SK-N-SH (cell line): Measurements from ENCODE around the gene RAB11FIP5. TPM values are rescaled to one million over a fixed set of nuclear protein-coding genes. Genes with fewer than 3 reads are reported as not detected.

ENCODE experiments used
- CTCF ChIA-PET: fragments of 300-600, 350-600 bp; formaldehyde crosslinking; extraction: SDS; loops from one replicate; lab custom pipeline; 2021; lab: Yijun Ruan, JAX
- POLR2A ChIA-PET: fragments of 350-600 bp; sonication (Branson Sonifier 250); formaldehyde crosslinking; extraction: SDS; loops from one replicate; lab custom pipeline; 2020; ENCODE audit warnings: antibody characterized with exemption, inconsistent platforms; lab: Yijun Ruan, JAX
- DNase-seq: peaks from one replicate; pipeline ENCODE4 v3.0.0; 2012
- H2AFZ ChIP-seq: fragments of 200-600 bp; sonication (generic); 2 replicates; pipeline ENCODE4 v1.8.1; 2016; ENCODE audit warnings: antibody characterized with exemption, mild to moderate bottlenecking, low read depth
- H3F3A ChIP-seq: fragments of 200-600 bp; sonication (generic); replicated peaks from 2 replicates; pipeline ENCODE3; 2016; ENCODE audit warnings: antibody characterized with exemption, mild to moderate bottlenecking; ENCODE audit not compliant: insufficient read depth
- H3K27ac ChIP-seq, 2 experiments: fragments of 200-500 bp in 1 of 2; fragments of 200-600 bp in 1 of 2; sonication (Bioruptor generic) in 1 of 2; sonication (generic), shearing (Covaris generic) in 1 of 2; 2 replicates each; pipeline versions ENCODE4 v1.5.1 to v1.6.1; 2014 to 2016; ENCODE audit warnings: low read depth in 2 of 2, inconsistent platforms in 1 of 2, low read length in 1 of 2, mild to moderate bottlenecking in 1 of 2, mixed read lengths in 1 of 2
- H3K27me3 ChIP-seq: fragments of 200-600 bp; sonication (generic), shearing (Covaris generic); 2 replicates; pipeline ENCODE4 v1.6.1; 2016; ENCODE audit warnings: mixed run types; ENCODE audit not compliant: insufficient read depth
- H3K36me3 ChIP-seq, 2 experiments: fragments of 200-500 bp in 1 of 2; fragments of 200-600 bp in 1 of 2; sonication (Bioruptor generic) in 1 of 2; sonication (generic) in 1 of 2; replicated peaks in 1 of 2; 2 replicates each; pipeline versions ENCODE3 to v1.5.1; 2014 to 2016; ENCODE audit warnings: low read length in 1 of 2, mild to moderate bottlenecking in 1 of 2; ENCODE audit not compliant: insufficient read depth in 2 of 2, control insufficient read depth in 1 of 2
- H3K4me1 ChIP-seq, 2 experiments: fragments of 200-500 bp in 1 of 2; fragments of 200-600 bp in 1 of 2; sonication (Bioruptor generic) in 1 of 2; sonication (generic), shearing (Covaris generic) in 1 of 2; 2 replicates each; pipeline versions ENCODE4 v1.5.1 to v1.6.1; 2014 to 2016; ENCODE audit warnings: low read depth in 1 of 2, low read length in 1 of 2, mixed run types in 1 of 2; ENCODE audit not compliant: insufficient read depth in 2 of 2, control insufficient read depth in 1 of 2
- H3K4me2 ChIP-seq: fragments of 200-600 bp; sonication (generic), shearing (Covaris generic); 2 replicates; pipeline ENCODE4 v1.6.1; 2017; ENCODE audit warnings: mixed run types
- H3K4me3 ChIP-seq, 2 experiments: fragments of 200-500 bp in 1 of 2; fragments of 200-600 bp in 1 of 2; sonication (Bioruptor generic) in 1 of 2; sonication (generic), shearing (Covaris generic) in 1 of 2; 2 replicates each; pipeline versions ENCODE4 v1.5.1 to v1.8.1; 2014 to 2016; ENCODE audit warnings: low read depth in 2 of 2, inconsistent platforms in 1 of 2, low read length in 1 of 2, mild to moderate bottlenecking in 1 of 2, mixed read lengths in 1 of 2, moderate library complexity in 1 of 2
- H3K79me2 ChIP-seq: fragments of 200-600 bp; sonication (generic); 2 replicates; pipeline ENCODE4 v1.8.1; 2017; ENCODE audit warnings: mild to moderate bottlenecking; ENCODE audit not compliant: insufficient read depth
- H3K9ac ChIP-seq: fragments of 200-600 bp; sonication (generic); 2 replicates; pipeline ENCODE4 v1.6.1; 2017; ENCODE audit warnings: mixed run types
- H3K9me2 ChIP-seq: fragments of 200-600 bp; sonication (generic); 2 replicates; pipeline ENCODE4 v1.6.1; 2017; ENCODE audit warnings: mixed run types
- H3K9me3 ChIP-seq: fragments of 200-600 bp; sonication (generic); 2 replicates; pipeline ENCODE4 v1.6.1; 2017; ENCODE audit warnings: mixed run types, mild to moderate bottlenecking, moderate library complexity
- H4K20me1 ChIP-seq: fragments of 200-600 bp; sonication (generic); 2 replicates; pipeline ENCODE4 v1.6.1; 2017; ENCODE audit warnings: mild to moderate bottlenecking, mixed run types; ENCODE audit not compliant: insufficient read depth
- ELF1 ChIP-seq: IDR thresholded peaks from 2 replicates; pipeline ENCODE4 v1.4.0; 2012
- FOXM1 ChIP-seq: IDR thresholded peaks from 2 replicates; pipeline ENCODE4 v1.4.0; 2012; ENCODE audit warnings: low read depth, mild to moderate bottlenecking
- JUND ChIP-seq: IDR thresholded peaks from 2 replicates; pipeline ENCODE4 v1.4.0; 2012
- TAF1 ChIP-seq: IDR thresholded peaks from 2 replicates; pipeline ENCODE4 v1.6.1; 2012; ENCODE audit warnings: low read depth, mild to moderate bottlenecking, low read length, moderate library complexity, borderline replicate concordance
- YY1 ChIP-seq: IDR thresholded peaks from 2 replicates; pipeline ENCODE4 v1.4.0; 2012; ENCODE audit warnings: low read depth, mild to moderate bottlenecking
- WGBS: methylation state at CpG from one replicate; pipeline ENCODE4 v1.1.6; 2017; ENCODE audit warnings: low lambda C conversion rate; 5-methylcytosine and 5-hydroxymethylcytosine counted together
- polyA plus RNA-seq, 3 experiments: library from polyadenylated mRNA; depleted of rRNA; stranded (reverse); fragments of >200 nt; gene quantifications; 2 replicates each; pipeline ENCODE4 v1.2.3, GENCODE V29; 2012
- TF ChIP-seq, protein P1 (sequence below): fragments of 200-600 bp; sonication (generic); IDR thresholded peaks from 2 replicates; pipeline ENCODE4 v1.6.1; 2017; ENCODE audit warnings: antibody characterized with exemption, mild to moderate bottlenecking, moderate library complexity
- TF ChIP-seq, protein P2 (sequence below): IDR thresholded peaks from 2 replicates; pipeline ENCODE4 v1.6.1; 2012; ENCODE audit warnings: mild to moderate bottlenecking, low read depth, low read length, moderate library complexity

RAB11FIP5 gene
- polyA plus RNA-seq, 1 of the 3 experiments (the other 2 are of a cell fraction) = 17.1 TPM

DNA sequence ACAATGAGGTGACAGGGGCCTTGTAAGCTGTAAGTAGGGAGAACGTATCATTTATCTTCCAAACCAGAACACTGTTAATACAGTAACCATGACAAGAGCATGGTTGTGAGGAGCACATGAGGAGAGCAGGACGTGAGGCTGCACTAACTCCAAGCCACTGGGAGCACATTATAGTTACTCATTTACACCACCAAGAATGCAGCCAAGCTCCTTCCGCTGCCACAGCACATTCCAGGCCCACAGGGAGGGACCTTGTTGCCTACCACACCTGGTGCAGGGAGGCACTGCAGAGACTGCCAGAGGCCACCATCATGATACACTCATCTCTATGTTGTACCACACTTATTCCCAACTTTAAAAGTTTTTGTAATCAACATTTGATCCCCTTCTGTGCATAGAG is 27.8 kb downstream of the RAB11FIP5 start (continued):
- TF ChIP-seq, protein P1, sequence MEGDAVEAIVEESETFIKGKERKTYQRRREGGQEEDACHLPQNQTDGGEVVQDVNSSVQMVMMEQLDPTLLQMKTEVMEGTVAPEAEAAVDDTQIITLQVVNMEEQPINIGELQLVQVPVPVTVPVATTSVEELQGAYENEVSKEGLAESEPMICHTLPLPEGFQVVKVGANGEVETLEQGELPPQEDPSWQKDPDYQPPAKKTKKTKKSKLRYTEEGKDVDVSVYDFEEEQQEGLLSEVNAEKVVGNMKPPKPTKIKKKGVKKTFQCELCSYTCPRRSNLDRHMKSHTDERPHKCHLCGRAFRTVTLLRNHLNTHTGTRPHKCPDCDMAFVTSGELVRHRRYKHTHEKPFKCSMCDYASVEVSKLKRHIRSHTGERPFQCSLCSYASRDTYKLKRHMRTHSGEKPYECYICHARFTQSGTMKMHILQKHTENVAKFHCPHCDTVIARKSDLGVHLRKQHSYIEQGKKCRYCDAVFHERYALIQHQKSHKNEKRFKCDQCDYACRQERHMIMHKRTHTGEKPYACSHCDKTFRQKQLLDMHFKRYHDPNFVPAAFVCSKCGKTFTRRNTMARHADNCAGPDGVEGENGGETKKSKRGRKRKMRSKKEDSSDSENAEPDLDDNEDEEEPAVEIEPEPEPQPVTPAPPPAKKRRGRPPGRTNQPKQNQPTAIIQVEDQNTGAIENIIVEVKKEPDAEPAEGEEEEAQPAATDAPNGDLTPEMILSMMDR = no peak
- TF ChIP-seq FOXM1 = no peak
- TF ChIP-seq JUND = no peak
- TF ChIP-seq ELF1 = no peak
- TF ChIP-seq, protein P2, sequence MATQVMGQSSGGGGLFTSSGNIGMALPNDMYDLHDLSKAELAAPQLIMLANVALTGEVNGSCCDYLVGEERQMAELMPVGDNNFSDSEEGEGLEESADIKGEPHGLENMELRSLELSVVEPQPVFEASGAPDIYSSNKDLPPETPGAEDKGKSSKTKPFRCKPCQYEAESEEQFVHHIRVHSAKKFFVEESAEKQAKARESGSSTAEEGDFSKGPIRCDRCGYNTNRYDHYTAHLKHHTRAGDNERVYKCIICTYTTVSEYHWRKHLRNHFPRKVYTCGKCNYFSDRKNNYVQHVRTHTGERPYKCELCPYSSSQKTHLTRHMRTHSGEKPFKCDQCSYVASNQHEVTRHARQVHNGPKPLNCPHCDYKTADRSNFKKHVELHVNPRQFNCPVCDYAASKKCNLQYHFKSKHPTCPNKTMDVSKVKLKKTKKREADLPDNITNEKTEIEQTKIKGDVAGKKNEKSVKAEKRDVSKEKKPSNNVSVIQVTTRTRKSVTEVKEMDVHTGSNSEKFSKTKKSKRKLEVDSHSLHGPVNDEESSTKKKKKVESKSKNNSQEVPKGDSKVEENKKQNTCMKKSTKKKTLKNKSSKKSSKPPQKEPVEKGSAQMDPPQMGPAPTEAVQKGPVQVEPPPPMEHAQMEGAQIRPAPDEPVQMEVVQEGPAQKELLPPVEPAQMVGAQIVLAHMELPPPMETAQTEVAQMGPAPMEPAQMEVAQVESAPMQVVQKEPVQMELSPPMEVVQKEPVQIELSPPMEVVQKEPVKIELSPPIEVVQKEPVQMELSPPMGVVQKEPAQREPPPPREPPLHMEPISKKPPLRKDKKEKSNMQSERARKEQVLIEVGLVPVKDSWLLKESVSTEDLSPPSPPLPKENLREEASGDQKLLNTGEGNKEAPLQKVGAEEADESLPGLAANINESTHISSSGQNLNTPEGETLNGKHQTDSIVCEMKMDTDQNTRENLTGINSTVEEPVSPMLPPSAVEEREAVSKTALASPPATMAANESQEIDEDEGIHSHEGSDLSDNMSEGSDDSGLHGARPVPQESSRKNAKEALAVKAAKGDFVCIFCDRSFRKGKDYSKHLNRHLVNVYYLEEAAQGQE = no peak

DNA sequence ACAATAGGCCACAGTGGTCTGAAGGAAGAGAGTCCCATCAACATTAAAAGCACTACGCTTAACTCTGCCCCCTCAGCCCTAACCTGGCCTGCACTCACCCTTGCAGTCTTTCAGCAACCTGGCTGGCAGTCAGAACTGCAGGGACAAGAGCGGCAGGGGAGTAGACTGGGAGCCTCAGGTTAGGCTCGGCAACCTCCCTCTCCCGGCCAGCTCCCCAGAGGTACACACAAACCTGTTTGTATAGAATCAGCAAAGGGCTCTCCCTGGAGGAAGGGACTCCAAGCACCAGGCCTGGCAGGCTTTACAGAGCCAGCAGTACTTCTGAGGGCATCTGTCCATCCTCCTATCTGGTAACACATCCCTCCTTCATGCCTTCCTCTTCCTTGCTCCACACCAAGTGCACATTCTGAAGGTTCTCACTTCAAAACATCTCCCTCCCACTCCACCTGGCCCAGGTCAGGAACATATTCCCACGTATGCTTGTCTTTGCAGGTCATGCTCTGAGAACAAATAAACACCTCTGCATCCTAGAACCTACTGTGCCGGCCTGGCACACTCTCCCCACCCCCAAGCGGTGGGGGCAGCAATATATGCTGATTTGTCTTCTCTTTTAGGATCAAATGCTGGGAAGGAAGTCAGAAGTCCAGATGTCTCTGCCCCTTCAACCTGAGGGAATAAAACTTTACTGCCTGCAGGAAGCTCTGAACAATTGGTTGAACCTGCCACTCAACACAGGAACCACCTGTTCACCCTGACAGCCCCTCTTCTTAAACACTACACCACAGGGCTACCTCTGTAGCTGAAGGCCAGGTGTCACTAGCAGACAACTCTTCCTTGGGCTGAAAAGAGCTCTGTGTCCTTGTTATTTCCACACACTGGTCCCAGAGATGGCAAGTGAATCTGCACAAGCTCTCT is 28.6 kb downstream of the RAB11FIP5 start:
- WGBS = 93% methylated on average over 6 of the region's 7 CpGs
- ChIA-PET POLR2A (no interaction called here), CTCF (interaction anchor here (1.0 to 21.6 kb wide), 22 partner anchors 9 to 197 kb away, joined by 3 to 267 read pairs (median 12); partner anchors contain the start of genes RAB11FIP5, SFXN5 and SPR)
- Histone ChIP-seq H3K79me2 (peaks cover 79% of the 10 kb centered on the region), H3K36me3 (peaks cover 0 to 38% of the 10 kb centered on the region in 2 experiments), H3K4me3 (no peak overlapping the region), H3K9ac (no peak overlapping the region), H3K4me1 (peaks cover 2 to 9% of the 10 kb centered on the region in 2 experiments; a peak in 2 of 4 replicates), H3K9me2 (no peaks in the 10 kb centered on the region), H4K20me1 (peaks cover 49% of the 10 kb centered on the region), H2AFZ (no peak overlapping the region), H3F3A (no peaks in the 10 kb centered on the region), H3K27ac (no peak overlapping the region), H3K4me2 (no peak overlapping the region), H3K9me3 (no peaks in the 10 kb centered on the region), H3K27me3 (no peaks in the 10 kb centered on the region)
- DNase-seq = no peak
- TF ChIP-seq TAF1 (no peak), YY1 (no peak)
- TF ChIP-seq, all 33 proteins: peak for 0
